Measurements from ENCODE around the gene CYTH3. TPM values are rescaled to one million over a fixed set of nuclear protein-coding genes. Genes with fewer than 3 reads are reported as not detected.
A peak's percentile ranks its signal among the peaks of the same experiment; 100 is the strongest.

Gene CYTH3
- total RNA-seq, 1 donor from 2014 or later = 15.6 TPM

DNA sequence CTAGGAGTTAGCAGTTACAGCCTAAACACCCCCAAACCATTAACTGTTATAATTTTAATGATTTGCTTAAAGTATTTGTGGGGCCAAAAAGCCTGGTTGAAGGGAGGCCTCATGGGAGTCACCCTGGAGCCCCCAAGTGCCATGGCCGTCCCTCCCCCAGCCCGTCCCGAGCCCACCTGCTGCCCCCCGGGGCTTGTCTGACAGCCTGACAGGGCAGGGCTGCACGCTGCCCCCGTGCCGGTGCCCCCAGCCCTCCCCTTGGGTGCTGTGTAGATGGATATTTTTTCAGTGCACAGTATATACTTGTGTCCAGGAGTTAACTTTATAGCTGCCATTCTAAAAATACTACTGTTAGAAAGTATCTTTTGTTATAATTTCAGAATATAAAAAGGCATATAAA is 108.4 kb downstream of the CYTH3 start:
- TF ChIP-seq, protein P1, sequence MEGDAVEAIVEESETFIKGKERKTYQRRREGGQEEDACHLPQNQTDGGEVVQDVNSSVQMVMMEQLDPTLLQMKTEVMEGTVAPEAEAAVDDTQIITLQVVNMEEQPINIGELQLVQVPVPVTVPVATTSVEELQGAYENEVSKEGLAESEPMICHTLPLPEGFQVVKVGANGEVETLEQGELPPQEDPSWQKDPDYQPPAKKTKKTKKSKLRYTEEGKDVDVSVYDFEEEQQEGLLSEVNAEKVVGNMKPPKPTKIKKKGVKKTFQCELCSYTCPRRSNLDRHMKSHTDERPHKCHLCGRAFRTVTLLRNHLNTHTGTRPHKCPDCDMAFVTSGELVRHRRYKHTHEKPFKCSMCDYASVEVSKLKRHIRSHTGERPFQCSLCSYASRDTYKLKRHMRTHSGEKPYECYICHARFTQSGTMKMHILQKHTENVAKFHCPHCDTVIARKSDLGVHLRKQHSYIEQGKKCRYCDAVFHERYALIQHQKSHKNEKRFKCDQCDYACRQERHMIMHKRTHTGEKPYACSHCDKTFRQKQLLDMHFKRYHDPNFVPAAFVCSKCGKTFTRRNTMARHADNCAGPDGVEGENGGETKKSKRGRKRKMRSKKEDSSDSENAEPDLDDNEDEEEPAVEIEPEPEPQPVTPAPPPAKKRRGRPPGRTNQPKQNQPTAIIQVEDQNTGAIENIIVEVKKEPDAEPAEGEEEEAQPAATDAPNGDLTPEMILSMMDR (conservative IDR thresholded peaks at IDR 0.05; ENCODE audit: low read depth, low read length) = no peak
- no peak for DNase-seq (ENCODE audit: low read depth)
- no peak overlapping the region for H3K4me3 ChIP-seq (ENCODE audit: low read depth, low read length)

- TF ChIP-seq, protein P1 (conservative IDR thresholded peaks at IDR 0.05; ENCODE audit: low read depth, low read length) = no peak
- DNase-seq (ENCODE audit: low read depth) = no peak
- no peak overlapping the region for H3K4me3 ChIP-seq (ENCODE audit: low read depth, low read length)
Measured at GRCh38 chr7:6163402-6163801, 109.0 kb downstream of the CYTH3 start.

DNA sequence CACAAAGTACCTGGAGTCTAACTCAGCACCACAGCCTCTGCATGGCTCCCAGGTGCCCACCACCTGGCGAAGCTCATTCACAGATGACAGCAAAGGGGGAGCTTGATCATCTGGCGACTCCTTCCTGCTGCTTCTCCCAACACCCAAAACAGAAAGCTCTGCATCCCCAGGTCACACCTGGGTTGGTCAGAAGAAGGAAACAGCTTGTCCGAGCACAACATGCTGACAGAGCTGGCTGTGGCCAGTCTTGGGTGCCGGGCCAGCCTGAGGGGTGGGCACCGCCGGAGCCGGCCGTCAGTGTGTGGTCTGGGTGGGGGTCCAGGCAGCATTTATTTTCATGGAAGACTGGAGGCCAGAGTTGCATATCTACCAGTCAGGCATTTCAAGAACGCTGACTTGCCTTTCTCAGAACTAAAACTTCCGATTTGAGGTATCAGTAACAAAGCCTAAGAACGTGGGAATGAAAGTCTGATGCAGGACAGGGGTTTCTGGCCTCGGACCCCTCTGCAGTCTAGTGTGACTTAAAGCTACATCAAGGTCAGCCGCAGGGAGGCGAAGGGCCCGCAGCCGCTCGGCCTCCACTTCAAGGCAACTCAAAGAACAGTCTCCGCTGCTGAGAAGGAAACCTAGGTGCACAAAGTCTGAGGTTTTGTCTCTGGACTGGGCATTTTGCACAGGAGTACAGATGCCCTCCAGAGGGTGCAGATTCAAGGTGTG is 109.6 kb downstream of the CYTH3 start:
- no peak for DNase-seq (ENCODE audit: low read depth)
- H3K4me3 ChIP-seq (ENCODE audit: low read depth, low read length) = no peak overlapping the region
- TF ChIP-seq, protein P1 (conservative IDR thresholded peaks at IDR 0.05; ENCODE audit: low read depth, low read length) = no peak

DNA sequence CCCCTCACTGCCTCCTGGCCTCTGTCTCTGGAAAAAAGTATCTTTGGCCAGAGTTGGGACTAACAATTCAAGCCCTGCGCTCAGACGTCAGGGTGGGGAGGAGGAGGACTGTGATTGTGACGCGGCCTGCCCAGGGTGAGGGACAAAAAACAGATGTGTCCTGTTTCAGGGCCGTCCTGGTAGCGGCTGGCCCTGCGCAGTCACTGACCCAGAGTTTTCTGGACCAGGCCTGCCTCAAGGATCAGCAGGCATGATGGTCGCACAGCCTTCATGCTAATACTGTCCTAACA is 110.1 kb downstream of the CYTH3 start:
- TF ChIP-seq, protein P1 (conservative IDR thresholded peaks at IDR 0.05; ENCODE audit: low read depth, low read length) = no peak
- no peak for DNase-seq (ENCODE audit: low read depth)
- H3K4me3 ChIP-seq (ENCODE audit: low read depth, low read length) = no peak overlapping the region

DNA sequence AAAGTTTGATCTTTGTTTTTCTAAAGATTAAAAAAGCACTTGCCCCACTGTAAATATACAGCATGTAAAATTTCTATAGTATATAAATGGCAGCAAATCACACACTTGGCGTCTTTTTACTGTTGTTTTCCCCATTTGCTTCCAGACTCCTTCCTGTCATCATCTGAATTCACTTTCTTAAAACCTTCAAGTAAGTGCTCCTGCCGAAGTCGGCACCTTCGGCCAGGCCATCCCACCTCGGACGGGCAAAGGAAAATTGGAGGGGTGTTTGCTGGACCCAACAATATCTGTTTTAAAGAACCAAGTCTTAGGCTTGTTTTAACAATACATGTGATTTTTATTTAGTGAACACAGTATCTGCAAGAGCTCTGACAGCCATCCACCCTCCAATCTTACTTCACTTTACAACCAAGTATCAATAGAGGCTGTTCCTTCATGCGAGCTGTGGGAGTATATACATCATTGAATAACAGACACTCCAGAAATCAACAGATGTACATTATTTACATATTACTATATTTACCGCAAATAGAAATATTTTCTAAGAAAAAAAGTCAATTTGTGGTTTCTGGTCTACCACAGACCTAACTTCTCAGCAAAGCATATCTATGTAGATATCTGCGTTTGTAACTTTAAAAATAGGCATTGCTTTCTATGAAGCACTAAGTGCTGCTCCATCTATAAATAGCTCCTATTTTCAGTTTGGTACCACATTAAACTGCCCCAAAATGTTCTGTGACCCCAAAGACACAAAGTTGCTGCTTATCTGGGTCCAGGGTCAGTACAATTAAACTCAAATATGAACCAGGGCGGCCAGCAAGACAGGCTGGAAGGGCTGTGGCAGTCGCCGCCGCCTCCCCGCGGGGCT is 110.7 kb downstream of the CYTH3 start:
- TF ChIP-seq, protein P1 (conservative IDR thresholded peaks at IDR 0.05; ENCODE audit: low read depth, low read length) = no peak
- no peak for DNase-seq (ENCODE audit: low read depth)
- no peak overlapping the region for H3K4me3 ChIP-seq (ENCODE audit: low read depth, low read length)

DNA sequence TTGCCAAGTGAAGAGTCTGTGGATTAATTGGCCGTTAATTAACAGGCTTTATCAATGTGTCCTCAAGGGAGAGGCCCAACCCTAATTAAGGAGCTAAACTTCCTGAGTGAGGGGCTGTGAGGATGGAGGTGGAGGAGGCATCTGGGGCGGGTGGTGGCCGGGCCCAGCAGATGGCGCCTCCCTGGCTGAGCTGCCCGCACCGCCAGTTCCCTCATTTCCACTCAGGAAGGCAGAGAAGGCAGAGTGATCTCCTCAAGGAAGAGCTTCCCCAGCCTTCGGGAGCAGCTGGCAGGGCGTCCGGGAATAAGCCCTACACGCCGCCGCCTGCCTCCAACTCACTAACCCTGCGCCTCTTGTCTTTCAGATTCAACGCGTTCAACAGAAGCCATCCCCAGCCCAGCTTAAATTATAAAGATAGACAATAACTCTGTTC is 112.2 kb downstream of the CYTH3 start:
- TF ChIP-seq, protein P1 (conservative IDR thresholded peaks at IDR 0.05; ENCODE audit: low read depth, low read length) = peak; percentile 60
- no peak overlapping the region for H3K4me3 ChIP-seq (ENCODE audit: low read depth, low read length)
- no peak for DNase-seq (ENCODE audit: low read depth)
